GM19455 (cell line): ENCODE data around the gene TRAM2.

Experiments
- ATAC-seq: cut with Tn5 transposase; IDR thresholded peaks from one replicate; pipeline ENCODE4 v1.9.1; 2021; ENCODE audit not compliant: unreplicated experiment

Gene TRAM2

GRCh38 chr6:52532457-52532856, 44.4 kb downstream of the TRAM2 start:
- no peak for ATAC-seq

- no peak for ATAC-seq
Observed at GRCh38 chr6:52531834-52532233, 45.0 kb downstream of the TRAM2 start.

- ATAC-seq = no peak
Observed at GRCh38 chr6:52531396-52531795, 45.5 kb downstream of the TRAM2 start.

- ATAC-seq = no peak
Observed at GRCh38 chr6:52530351-52530750, 46.5 kb downstream of the TRAM2 start.

GRCh38 chr6:52529311-52529710, 47.5 kb downstream of the TRAM2 start:
- no peak for ATAC-seq

GRCh38 chr6:52527436-52527835, 49.4 kb downstream of the TRAM2 start:
- ATAC-seq = no peak

- no peak for ATAC-seq
Observed at GRCh38 chr6:52526634-52527033, 50.2 kb downstream of the TRAM2 start.

GRCh38 chr6:52524918-52525317, 51.9 kb downstream of the TRAM2 start:
- no peak for ATAC-seq

GRCh38 chr6:52523378-52524142, 53.3 kb downstream of the TRAM2 start:
- no peak for ATAC-seq

- ATAC-seq = no peak
Observed at GRCh38 chr6:52522655-52523054, 54.2 kb downstream of the TRAM2 start.

GRCh38 chr6:52522151-52522626, 54.7 kb downstream of the TRAM2 start:
- no peak for ATAC-seq

GRCh38 chr6:52519618-52520017, 57.2 kb downstream of the TRAM2 start:
- ATAC-seq = no peak

- no peak for ATAC-seq
Observed at GRCh38 chr6:52518279-52518945, 58.4 kb downstream of the TRAM2 start.

- ATAC-seq = peak; percentile 88
Observed at GRCh38 chr6:52517502-52518278, 59.2 kb downstream of the TRAM2 start.

- no peak for ATAC-seq
Observed at GRCh38 chr6:52516943-52517342, 59.9 kb downstream of the TRAM2 start.

- ATAC-seq = no peak
Observed at GRCh38 chr6:52516269-52516668, 60.6 kb downstream of the TRAM2 start.

GRCh38 chr6:52515219-52515960, 61.5 kb downstream of the TRAM2 start:
- no peak for ATAC-seq

- no peak for ATAC-seq
Observed at GRCh38 chr6:52514514-52514913, 62.3 kb downstream of the TRAM2 start.

GRCh38 chr6:52513896-52514295, 63.0 kb downstream of the TRAM2 start:
- ATAC-seq = no peak

GRCh38 chr6:52513464-52513863, 63.4 kb downstream of the TRAM2 start:
- ATAC-seq = no peak

GRCh38 chr6:52512199-52512598, 64.7 kb downstream of the TRAM2 start:
- no peak for ATAC-seq
